CD4-positive, alpha-beta T cell (primary cell): ENCODE results near the gene CYTH4. TPM values are rescaled to one million over a fixed set of nuclear protein-coding genes. Genes with fewer than 3 reads are reported as not detected.

Experiments
- ATAC-seq: fragments of 200-7000 bp; cut with Tn5 transposase; one replicate; pipeline ENCODE4 v1.10.0; 2022; ENCODE audit warnings: mild to moderate bottlenecking; ENCODE audit not compliant: poor library complexity
- CTCF ChIA-PET: fragments of 350-600 bp; sonication (Branson Sonifier 250); formaldehyde crosslinking; loops from one replicate; lab custom pipeline; 2021; ENCODE audit warnings: antibody characterized with exemption, inconsistent platforms; lab: Charles Lee
- POLR2A ChIA-PET: fragments of 350-600 bp; sonication (Branson Sonifier 250); formaldehyde crosslinking; loops from one replicate; lab custom pipeline; 2021; ENCODE audit warnings: antibody characterized with exemption, inconsistent platforms; lab: Charles Lee
- DNase-seq, 14 experiments: peaks; one replicate each; pipeline ENCODE4 v3.0.0-alpha.2; 2013 to 2020; ENCODE audit warnings: mixed read lengths in 2 of 14
- H3K27ac ChIP-seq, 2 donors: one replicate each; pipeline versions ENCODE4 v1.5.1 to v1.7.0; 2013; ENCODE audit warnings: low read length in 2 of 2, low read depth in 1 of 2, mild to moderate bottlenecking in 1 of 2
- H3K27me3 ChIP-seq, 2 experiments: 1 replicate in 1 of 2; 2 replicates in 1 of 2; pipeline versions ENCODE4 v1.6.1 to v1.7.0; 2013; ENCODE audit warnings: low read length in 2 of 2, control low read depth in 1 of 2, mild to moderate bottlenecking in 1 of 2, moderate library complexity in 1 of 2; ENCODE audit not compliant: insufficient read depth in 2 of 2, control insufficient read depth in 1 of 2
- H3K36me3 ChIP-seq: one replicate; pipeline ENCODE4 v1.6.1; 2013; ENCODE audit warnings: low read length, control low read depth; ENCODE audit not compliant: insufficient read depth
- H3K4me1 ChIP-seq: one replicate; pipeline ENCODE4 v1.6.1; 2013; ENCODE audit warnings: low read length, control low read depth; ENCODE audit not compliant: insufficient read depth
- H3K4me3 ChIP-seq: one replicate; pipeline ENCODE4 v1.5.1; 2013; ENCODE audit warnings: mild to moderate bottlenecking, low read length, moderate library complexity
- H3K9me3 ChIP-seq, 2 experiments: 1 replicate in 1 of 2; 2 replicates in 1 of 2; pipeline versions ENCODE4 v1.6.1 to v1.7.0; 2013; ENCODE audit warnings: low read length in 2 of 2, mild to moderate bottlenecking in 2 of 2, control low read depth in 1 of 2, moderate library complexity in 1 of 2; ENCODE audit not compliant: control insufficient read depth in 1 of 2, insufficient read depth in 1 of 2
- H3K27ac Mint-ChIP-seq: one replicate; pipeline ENCODE4 v1.8.0; 2020; ENCODE audit warnings: mixed read lengths
- H3K27me3 Mint-ChIP-seq: one replicate; pipeline ENCODE4 v1.8.0; 2021; ENCODE audit warnings: mixed read lengths
- H3K36me3 Mint-ChIP-seq: one replicate; pipeline ENCODE4 v1.8.0; 2021; ENCODE audit warnings: low read depth, mixed read lengths
- H3K4me1 Mint-ChIP-seq: one replicate; pipeline ENCODE4 v1.8.0; 2021; ENCODE audit warnings: low read depth, mixed read lengths
- H3K4me3 Mint-ChIP-seq: one replicate; pipeline ENCODE4 v1.8.0; 2020; ENCODE audit warnings: mild to moderate bottlenecking, mixed read lengths
- H3K9me3 Mint-ChIP-seq: one replicate; pipeline ENCODE4 v1.8.0; 2020; ENCODE audit warnings: mixed read lengths
- CTCF ChIP-seq: fragments of 200-600 bp; IDR thresholded peaks from one replicate; pipeline ENCODE4 v1.8.0; 2022; ENCODE audit warnings: antibody characterized with exemption, mild to moderate bottlenecking
- intact Hi-C, 2 experiments: fragments of 100-400 bp; cut with DNase I in 1 of 2; cut with micrococcal nuclease in 1 of 2; formaldehyde crosslinking; loops; one replicate each; pipeline versions ENCODE4 v1.15.1 to v1.9.0; 2023 to 2025; cut with DNase I, micrococcal nuclease
- total RNA-seq, 174 experiments: library from RNA in 2 of 174; stranded (reverse) in 2 of 174; gene quantifications; one replicate each; pipeline ENCODE4 v1.2.3 and lab custom pipeline; 2021 to 2026

The CYTH4 gene
- total RNA-seq, 2 experiments from 2014 or later = 134 to 138 TPM

- Mint-ChIP-seq H3K36me3 (peaks cover 96% of the 10 kb centered on the region), H3K4me1 (peaks cover 70% of the 10 kb centered on the region), H3K9me3 (no peaks in the 10 kb centered on the region), H3K4me3 (no peak overlapping the region), H3K27ac (peak overlapping the region; percentile 95), H3K27me3 (no peaks in the 10 kb centered on the region)
- peaks cover 95% of the 10 kb centered on the region for H3K36me3 ChIP-seq
- peaks cover 0 to 5% of the 10 kb centered on the region in 2 experiments for H3K9me3 ChIP-seq
- DNase-seq = no peak
- ChIA-PET POLR2A (interaction anchor here (1.0 to 8.2 kb wide), 2 partner anchors 11 to 24 kb away, joined by 3 to 82 read pairs; partner anchors contain the start of gene CYTH4), CTCF (no interaction called here)
- no peak overlapping the region for H3K4me3 ChIP-seq
- no peaks in the 10 kb centered on the region for H3K27me3 ChIP-seq
- H3K27ac ChIP-seq = no peak overlapping the region
- intact Hi-C loops = no loop called here
- no peak for TF ChIP-seq CTCF
- H3K4me1 ChIP-seq = peaks cover 85% of the 10 kb centered on the region
- ATAC-seq = no peak
Measured at GRCh38 chr22:37294747-37295146, 12.4 kb downstream of the CYTH4 start.

- peaks cover 95% of the 10 kb centered on the region for H3K36me3 ChIP-seq
- no peaks in the 10 kb centered on the region for H3K27me3 Mint-ChIP-seq
- H3K4me3 Mint-ChIP-seq = peak overlapping the region; percentile 25
- DNase-seq (peak in 1 of 14 experiments; percentile 44), ATAC-seq (peak; percentile 51)
- peaks cover 70% of the 10 kb centered on the region for H3K4me1 Mint-ChIP-seq
- H3K4me1 ChIP-seq = peaks cover 85% of the 10 kb centered on the region
- intact Hi-C loops = no loop called here
- no peak overlapping the region for H3K4me3 ChIP-seq
- H3K27me3 ChIP-seq = no peaks in the 10 kb centered on the region
- peak overlapping the region in 1 of 2 donors; percentile 27 for H3K27ac ChIP-seq
- CTCF ChIA-PET = interaction anchor here (1.2 kb wide), 1 partner anchor 12 kb away, joined by 4 read pairs; no protein-coding TSS in a partner anchor
- H3K9me3 ChIP-seq = peaks cover 0 to 5% of the 10 kb centered on the region in 2 experiments
- POLR2A ChIA-PET = interaction anchor here (1.0 to 8.2 kb wide), 2 partner anchors 11 to 25 kb away, joined by 3 to 82 read pairs; partner anchors contain the start of gene CYTH4
- peaks cover 96% of the 10 kb centered on the region for H3K36me3 Mint-ChIP-seq
- H3K27ac Mint-ChIP-seq = peak overlapping the region; percentile 95
- no peak for TF ChIP-seq CTCF
- no peaks in the 10 kb centered on the region for H3K9me3 Mint-ChIP-seq
Measured at GRCh38 chr22:37295213-37295886, 13.0 kb downstream of the CYTH4 start.

DNA sequence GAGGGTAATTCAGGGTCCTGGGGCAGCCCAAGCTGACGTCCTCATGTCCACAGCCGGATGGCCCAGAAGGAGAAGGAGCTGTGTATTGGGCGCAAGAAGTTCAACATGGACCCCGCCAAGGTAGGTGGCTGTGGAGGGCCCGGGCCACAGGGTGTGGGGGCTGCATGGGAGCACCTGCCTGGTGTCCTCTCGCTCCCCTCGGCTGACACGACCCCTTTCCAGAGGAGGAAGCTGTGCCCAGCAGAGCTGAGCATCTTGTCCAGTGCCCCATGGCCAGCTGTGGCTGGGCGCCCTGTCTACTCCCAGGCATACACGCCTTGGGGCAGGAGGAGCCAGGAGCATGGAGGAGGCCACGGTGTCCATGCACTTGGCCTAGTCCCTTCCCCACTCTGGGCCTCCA, 13.6 kb downstream of the CYTH4 start:
- H3K36me3 Mint-ChIP-seq = peaks cover 96% of the 10 kb centered on the region
- Histone ChIP-seq H3K27me3 (no peaks in the 10 kb centered on the region), H3K4me3 (no peak overlapping the region), H3K9me3 (peaks cover 0 to 5% of the 10 kb centered on the region in 2 experiments), H3K27ac (peak overlapping the region; percentile 15 to 27), H3K36me3 (peaks cover 93% of the 10 kb centered on the region), H3K4me1 (peaks cover 91% of the 10 kb centered on the region)
- peaks cover 75% of the 10 kb centered on the region for H3K4me1 Mint-ChIP-seq
- H3K27ac Mint-ChIP-seq = peak overlapping the region; percentile 95
- intact Hi-C loops = no loop called here
- no peaks in the 10 kb centered on the region for H3K27me3 Mint-ChIP-seq
- ATAC-seq (no peak), DNase-seq (no peak)
- ChIA-PET POLR2A (interaction anchor here (1.2 to 8.2 kb wide), 2 partner anchors 12 to 14 kb away, joined by 3 to 82 read pairs; partner anchors contain the start of gene CYTH4), CTCF (interaction anchor here (1.0 to 1.2 kb wide), 2 partner anchors 13 to 266 kb away, joined by 3 to 4 read pairs; no protein-coding TSS in a partner anchor)
- no peaks in the 10 kb centered on the region for H3K9me3 Mint-ChIP-seq
- no peak overlapping the region for H3K4me3 Mint-ChIP-seq
- no peak for TF ChIP-seq CTCF
